C4-2B (cell line): Measurements from ENCODE around the gene FBXO42.
"Not testable (repeated sequence)": the region's sequence is repeated elsewhere in the genome, so short reads cannot be mapped to it uniquely, and the experiment has no call there.

Source experiments
- H3K27ac ChIP-seq: fragments of 450-650 bp; 2 replicates; pipeline ENCODE4 v1.5.1; 2017
- CTCF ChIP-seq: fragments of 450-650 bp; conservative IDR thresholded peaks from 2 replicates; pipeline ENCODE4 v1.5.1; 2017; ENCODE audit warnings: mild to moderate bottlenecking
- ZFX ChIP-seq: fragments of 450-650 bp; IDR thresholded peaks from 2 replicates; pipeline ENCODE4 v1.6.1; 2017

Gene FBXO42

GRCh38 chr1:16219968-16220500 is 132.2 kb downstream of the FBXO42 start:
- H3K27ac ChIP-seq, result no peak overlapping the region

GRCh38 chr1:16218674-16219071 is 133.6 kb downstream of the FBXO42 start:
- no peak overlapping the region for H3K27ac ChIP-seq
- no peak for TF ChIP-seq CTCF
- no peak for TF ChIP-seq ZFX

More at GRCh38 chr1:16219968-16220500, 132.2 kb downstream of the FBXO42 start:
- no peak for TF ChIP-seq ZFX
- TF ChIP-seq CTCF, result no peak

- TF ChIP-seq ZFX (no peak), CTCF (no peak)
- H3K27ac ChIP-seq, result no peak overlapping the region
These were observed 134.1 kb downstream of the FBXO42 start for GRCh38 chr1:16218014-16218673.

GRCh38 chr1:16217061-16217785 is 135.1 kb downstream of the FBXO42 start:
- TF ChIP-seq CTCF (no peak), ZFX (no peak)
- no peak overlapping the region for H3K27ac ChIP-seq

GRCh38 chr1:16215882-16216753 is 136.2 kb downstream of the FBXO42 start:
- no peak overlapping the region for H3K27ac ChIP-seq
- TF ChIP-seq CTCF (no peak), ZFX (no peak)

- not testable (repeated sequence) for H3K27ac ChIP-seq
These were observed 137.0 kb downstream of the FBXO42 start for GRCh38 chr1:16215240-16215639.

GRCh38 chr1:16213544-16213943 is 138.7 kb downstream of the FBXO42 start:
- not testable (repeated sequence) for H3K27ac ChIP-seq

GRCh38 chr1:16213013-16213412 is 139.3 kb downstream of the FBXO42 start:
- H3K27ac ChIP-seq, result no peak overlapping the region
- no peak for TF ChIP-seq ZFX
- TF ChIP-seq CTCF, result no peak
